Fibroblast of skin of left biceps (primary cell): ENCODE data around the gene PRUNE2.

Experiments used
- DNase-seq, 2 experiments: peaks; one replicate each; pipeline ENCODE4 v3.0.0-alpha.2; 2013; ENCODE audit warnings: low read depth in 2 of 2

The PRUNE2 gene

GRCh38 chr9:76573905-76574760, 331.8 kb downstream of the PRUNE2 start:
- DNase-seq = no peak

GRCh38 chr9:76573408-76573807, 332.5 kb downstream of the PRUNE2 start:
- no peak for DNase-seq

DNA sequence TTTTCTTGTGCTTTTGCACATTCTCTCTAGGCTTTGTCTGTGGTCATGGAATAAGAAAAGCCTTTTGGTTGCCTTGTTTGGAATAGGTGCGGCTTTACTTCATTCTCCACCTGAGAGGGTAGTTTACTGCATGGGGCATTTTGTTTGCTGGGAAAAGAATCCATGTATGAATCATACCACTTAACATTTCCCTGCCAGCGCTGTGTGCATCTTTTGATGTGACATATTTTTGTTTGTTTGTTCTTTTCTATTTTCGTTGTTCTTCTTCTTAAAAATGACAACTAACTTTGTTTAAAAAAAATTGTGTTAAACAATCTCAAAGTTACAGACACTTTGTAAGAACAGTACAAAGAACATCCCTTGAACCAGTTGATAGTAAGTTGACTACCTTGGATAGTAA, 333.8 kb downstream of the PRUNE2 start:
- no peak for DNase-seq

- DNase-seq = no peak
Measured at GRCh38 chr9:76571743-76572146, 334.2 kb downstream of the PRUNE2 start.

DNA sequence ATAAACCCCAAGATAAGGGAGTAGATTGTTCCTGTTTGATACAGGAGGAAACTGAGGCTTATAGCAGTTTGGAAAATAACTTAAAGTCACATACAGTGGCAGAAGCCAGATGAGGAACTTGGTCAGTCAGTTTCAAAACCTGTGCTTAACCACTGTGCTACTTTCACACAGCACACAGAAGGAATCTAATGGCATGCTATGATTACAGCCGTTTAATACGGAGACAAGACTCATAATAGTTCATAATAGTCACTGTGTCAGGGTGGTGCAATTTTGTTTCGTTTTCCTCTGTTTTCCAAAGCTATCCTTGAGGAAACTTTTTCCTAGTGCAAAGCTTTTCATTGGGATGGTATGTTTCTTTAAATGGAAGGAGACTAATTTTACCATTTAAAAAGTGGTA, 334.6 kb downstream of the PRUNE2 start:
- no peak for DNase-seq

GRCh38 chr9:76570826-76571225, 335.1 kb downstream of the PRUNE2 start:
- no peak for DNase-seq

- no peak for DNase-seq
Measured at GRCh38 chr9:76567086-76567485, 338.8 kb downstream of the PRUNE2 start.

DNA sequence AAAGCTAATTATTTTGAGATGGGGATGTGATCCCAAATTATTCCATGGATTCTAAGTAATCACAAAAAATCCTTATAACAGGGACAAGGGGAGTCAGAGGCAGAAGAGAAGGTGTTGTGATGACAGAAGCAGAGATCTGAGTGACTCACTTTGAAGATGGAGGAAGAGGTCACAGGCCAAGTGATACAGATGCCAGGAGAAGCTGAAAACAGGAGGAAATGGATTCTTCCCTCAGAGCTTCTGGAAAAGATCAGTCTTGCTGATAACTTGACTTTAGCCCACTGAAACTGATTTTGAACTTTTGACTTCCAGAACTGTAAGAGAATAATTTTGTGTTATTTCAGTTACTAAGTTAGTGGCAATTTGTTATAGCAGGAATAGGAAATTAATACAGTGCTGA, 341.6 kb downstream of the PRUNE2 start:
- DNase-seq = no peak

- no peak for DNase-seq
Measured at GRCh38 chr9:76562511-76562911, 343.4 kb downstream of the PRUNE2 start.

- DNase-seq = no peak
Measured at GRCh38 chr9:76561900-76562299, 344.0 kb downstream of the PRUNE2 start.
